Measurements from ENCODE around the gene LHX1.

Gene LHX1

GRCh38 chr17:36923814-36924221 is 13.5 kb upstream of the LHX1 start:
- DNase-seq, result no peak

GRCh38 chr17:36926226-36926625 is 11.0 kb upstream of the LHX1 start:
- DNase-seq, result no peak

- DNase-seq, result no peak
These were observed 10.6 kb upstream of the LHX1 start for GRCh38 chr17:36926701-36927100.

GRCh38 chr17:36928471-36929345 is 8.6 kb upstream of the LHX1 start:
- DNase-seq, result no peak

- DNase-seq, result no peak
These were observed 7.3 kb upstream of the LHX1 start for GRCh38 chr17:36929851-36930582.

GRCh38 chr17:36930583-36930900 is 6.7 kb upstream of the LHX1 start:
- DNase-seq, result no peak

- no peak for DNase-seq
These were observed 6.1 kb upstream of the LHX1 start for GRCh38 chr17:36931096-36931696.

- no peak for DNase-seq
These were observed 5.4 kb upstream of the LHX1 start for GRCh38 chr17:36931697-36932382.

GRCh38 chr17:36932383-36932693 is 4.9 kb upstream of the LHX1 start:
- no peak for DNase-seq

- no peak for DNase-seq
These were observed 4.4 kb upstream of the LHX1 start for GRCh38 chr17:36932694-36933511.

GRCh38 chr17:36933512-36934143 is 3.6 kb upstream of the LHX1 start:
- DNase-seq, result no peak

GRCh38 chr17:36934144-36934691 is 3.1 kb upstream of the LHX1 start:
- DNase-seq, result no peak

GRCh38 chr17:36934692-36935630 is 2.3 kb upstream of the LHX1 start:
- DNase-seq, result no peak

GRCh38 chr17:36935671-36936454 is 1.4 kb upstream of the LHX1 start:
- peak in 1 of 2 experiments; percentile 14 for DNase-seq

GRCh38 chr17:36936455-36937000 is 747 bp upstream of the LHX1 start:
- DNase-seq, result no peak

- no peak for DNase-seq
These were observed 787 bp downstream of the LHX1 start for GRCh38 chr17:36937959-36938565.

- DNase-seq, result no peak
These were observed 1.3 kb downstream of the LHX1 start for GRCh38 chr17:36938566-36939051.

- DNase-seq, result no peak
These were observed 2.0 kb downstream of the LHX1 start for GRCh38 chr17:36939052-36939801.

All from SW 1271 (cell line).